Natural killer cell (primary cell): ENCODE data around the gene CDK13. TPM values are rescaled to one million over a fixed set of nuclear protein-coding genes. Genes with fewer than 3 reads are reported as not detected.

Experiments used
- ATAC-seq, 3 donors: fragments of 150-1000 bp in 2 of 3; fragments of 200-7000 bp in 1 of 3; cut with Tn5 transposase; 1 replicate in 1 of 3; 2 replicates in 2 of 3; pipeline ENCODE4 v1.10.0; 2021; ENCODE audit warnings: mild to moderate bottlenecking in 2 of 3, moderate library complexity in 2 of 3
- DNase-seq, 2 donors: peaks; one replicate each; pipeline versions ENCODE4 v3.0.0 to v3.0.0-alpha.2; 2013 to 2021; ENCODE audit warnings: mixed read lengths in 1 of 2
- H3K27ac ChIP-seq: one replicate; pipeline ENCODE4 v1.5.1; 2013; ENCODE audit warnings: mild to moderate bottlenecking, low read length
- H3K27me3 ChIP-seq: one replicate; pipeline ENCODE4 v1.6.1; 2013; ENCODE audit warnings: low read length; ENCODE audit not compliant: control insufficient read depth, insufficient read depth
- H3K36me3 ChIP-seq: one replicate; pipeline ENCODE4 v1.6.1; 2013; ENCODE audit warnings: low read length; ENCODE audit not compliant: control insufficient read depth, insufficient read depth
- H3K4me1 ChIP-seq: one replicate; pipeline ENCODE4 v1.6.1; 2013; ENCODE audit warnings: low read length; ENCODE audit not compliant: control insufficient read depth, insufficient read depth
- H3K4me3 ChIP-seq: one replicate; pipeline ENCODE4 v1.5.1; 2013; ENCODE audit warnings: low read length
- H3K9me3 ChIP-seq: one replicate; pipeline ENCODE4 v1.6.1; 2013; ENCODE audit warnings: low read length; ENCODE audit not compliant: control insufficient read depth, insufficient read depth
- H3K27ac Mint-ChIP-seq, 2 donors: one replicate each; pipeline ENCODE4 v1.8.0; 2022; ENCODE audit warnings: mild to moderate bottlenecking in 2 of 2, mixed read lengths in 2 of 2, moderate library complexity in 1 of 2
- H3K27me3 Mint-ChIP-seq, 2 donors: one replicate each; pipeline ENCODE4 v1.8.0; 2022; ENCODE audit warnings: low read depth in 2 of 2, mixed read lengths in 2 of 2
- H3K36me3 Mint-ChIP-seq: one replicate; pipeline ENCODE4 v1.8.0; 2022; ENCODE audit warnings: mixed read lengths
- H3K4me1 Mint-ChIP-seq, 2 donors: one replicate each; pipeline ENCODE4 v1.8.0; 2022; ENCODE audit warnings: mixed read lengths in 2 of 2
- H3K4me3 Mint-ChIP-seq: one replicate; pipeline ENCODE4 v1.8.0; 2022; ENCODE audit warnings: mild to moderate bottlenecking, moderate library complexity, mixed read lengths
- H3K9me3 Mint-ChIP-seq, 2 donors: one replicate each; pipeline ENCODE4 v1.8.0; 2022; ENCODE audit warnings: mixed read lengths in 2 of 2
- CTCF ChIP-seq: fragments of 200-600 bp; IDR thresholded peaks from one replicate; pipeline ENCODE4 v1.8.0; 2022; ENCODE audit warnings: antibody characterized with exemption
- WGBS: methylation state at CpG from one replicate; pipeline ENCODE4 v1.1.7; 2013; ENCODE audit warnings: missing lambda C conversion rate; ENCODE audit not compliant: insufficient coverage; 5-methylcytosine and 5-hydroxymethylcytosine counted together
- intact Hi-C: fragments of 100-400 bp; cut with micrococcal nuclease; formaldehyde crosslinking; loops from one replicate; pipeline ENCODE4 v1.14.2; 2022
- total RNA-seq, 4 donors: library from RNA; stranded (reverse); fragments of 120-200 nt in 1 of 4; gene quantifications; one replicate each; pipeline versions ENCODE4 v1.2.3 to v1.2.4, GENCODE V29; 2013 to 2022

Gene CDK13
- total RNA-seq, 3 donors from 2014 or later (not counting 1 experiment from before 2014, with no cell fraction given), result 149 to 179 (median 163) TPM

DNA sequence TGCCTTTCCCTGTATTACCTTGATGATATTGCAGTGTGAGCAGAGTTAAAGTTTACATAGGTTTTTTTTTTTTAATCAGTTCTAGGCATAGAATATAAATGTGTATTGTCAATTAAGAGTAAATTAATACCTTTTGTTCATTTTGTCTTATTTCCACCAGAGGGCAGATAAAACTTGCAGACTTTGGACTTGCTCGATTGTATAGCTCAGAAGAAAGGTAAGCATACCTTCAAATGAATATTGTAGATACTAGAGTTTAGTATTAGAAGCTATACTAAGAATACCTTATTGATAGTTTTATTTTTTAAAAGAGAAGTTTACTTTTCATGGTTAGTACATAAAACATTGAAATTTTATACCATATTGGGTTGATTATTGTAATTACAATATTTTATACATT, 97.6 kb downstream of the CDK13 start:
- no peaks in the 10 kb centered on the region for H3K27me3 ChIP-seq
- intact Hi-C loops, result no loop called here
- ATAC-seq (no peak), DNase-seq (no peak)
- no peak overlapping the region for H3K4me3 ChIP-seq
- no peaks in the 10 kb centered on the region for H3K9me3 ChIP-seq
- H3K4me3 Mint-ChIP-seq, result no peak overlapping the region
- H3K27ac Mint-ChIP-seq, result no peak overlapping the region
- WGBS, result no CpG with 5 or more reads among the region's 1 CpG
- no peak for TF ChIP-seq CTCF
- H3K36me3 ChIP-seq, result peaks cover 15% of the 10 kb centered on the region
- H3K36me3 Mint-ChIP-seq, result no peaks in the 10 kb centered on the region
- no peak overlapping the region for H3K27ac ChIP-seq
- H3K4me1 ChIP-seq, result no peaks in the 10 kb centered on the region
- no peaks in the 10 kb centered on the region for H3K9me3 Mint-ChIP-seq
- H3K4me1 Mint-ChIP-seq, result peaks cover 0 to 4% of the 10 kb centered on the region in 2 donors
- no peaks in the 10 kb centered on the region for H3K27me3 Mint-ChIP-seq

DNA sequence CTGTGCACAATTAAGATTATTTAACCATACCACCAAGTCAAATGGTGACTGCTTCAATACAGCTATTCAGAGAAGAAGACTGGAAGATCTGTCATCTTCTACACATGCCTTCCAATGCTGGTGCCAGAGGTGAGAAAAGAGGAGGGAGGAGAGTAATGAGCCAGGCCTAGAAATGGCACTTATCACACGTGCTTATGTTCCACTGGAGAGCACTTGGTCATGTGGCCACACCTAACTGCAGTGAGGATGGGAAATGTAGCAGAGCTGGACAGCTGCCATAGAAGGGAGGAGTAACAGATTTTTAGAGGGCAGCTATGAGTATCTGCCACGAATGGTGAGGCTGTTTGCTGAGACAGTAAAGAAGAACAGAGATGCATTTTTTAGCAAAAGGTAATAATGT, 107.2 kb downstream of the CDK13 start:
- 64% methylated on average over 2 of the region's 2 CpGs for WGBS
- no peak overlapping the region for H3K4me3 Mint-ChIP-seq
- Histone ChIP-seq H3K4me1 (no peaks in the 10 kb centered on the region), H3K9me3 (no peaks in the 10 kb centered on the region), H3K27me3 (no peaks in the 10 kb centered on the region), H3K4me3 (no peak overlapping the region), H3K36me3 (peaks cover 6% of the 10 kb centered on the region), H3K27ac (no peak overlapping the region)
- peak overlapping the region; percentile 37 to 69 for H3K27ac Mint-ChIP-seq
- intact Hi-C loops, result no loop called here
- DNase-seq (no peak), ATAC-seq (no peak)
- TF ChIP-seq CTCF, result no peak
- no peaks in the 10 kb centered on the region for H3K27me3 Mint-ChIP-seq
- H3K4me1 Mint-ChIP-seq, result peaks cover 17 to 21% of the 10 kb centered on the region in 2 donors
- H3K36me3 Mint-ChIP-seq, result no peaks in the 10 kb centered on the region
- H3K9me3 Mint-ChIP-seq, result no peaks in the 10 kb centered on the region

DNA sequence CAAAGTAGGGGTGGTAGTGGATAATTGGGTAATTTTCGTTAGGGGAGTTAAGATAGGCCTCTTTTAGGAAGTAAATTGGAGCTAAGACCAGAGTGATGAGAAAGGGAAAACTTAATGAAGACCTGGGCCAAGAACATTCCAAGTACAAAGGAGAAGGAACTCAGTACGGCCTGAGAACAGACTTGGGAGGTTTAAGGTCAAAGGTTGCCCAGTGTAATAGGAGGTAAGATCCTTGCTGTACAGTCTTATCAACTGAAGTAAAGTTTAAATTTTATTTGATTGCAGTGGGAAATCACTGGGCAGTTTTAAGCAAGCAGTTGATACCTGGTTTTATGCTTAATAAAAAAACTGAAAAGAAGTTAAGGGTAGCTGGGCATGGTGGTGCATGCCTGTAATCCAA, 108.0 kb downstream of the CDK13 start:
- no peak for TF ChIP-seq CTCF
- Histone ChIP-seq H3K9me3 (no peaks in the 10 kb centered on the region), H3K4me3 (no peak overlapping the region), H3K36me3 (peaks cover 13% of the 10 kb centered on the region), H3K27me3 (no peaks in the 10 kb centered on the region), H3K27ac (no peak overlapping the region), H3K4me1 (no peaks in the 10 kb centered on the region)
- H3K4me1 Mint-ChIP-seq, result peaks cover 17 to 21% of the 10 kb centered on the region in 2 donors
- WGBS, result 98% methylated on average over 2 of the region's 2 CpGs
- no peak for DNase-seq
- no peak for ATAC-seq
- peak overlapping the region; percentile 37 to 69 for H3K27ac Mint-ChIP-seq
- no peaks in the 10 kb centered on the region for H3K9me3 Mint-ChIP-seq
- no peak overlapping the region for H3K4me3 Mint-ChIP-seq
- no peaks in the 10 kb centered on the region for H3K27me3 Mint-ChIP-seq
- intact Hi-C loops, result no loop called here
- H3K36me3 Mint-ChIP-seq, result no peaks in the 10 kb centered on the region

GRCh38 chr7:40058636-40059035, 108.6 kb downstream of the CDK13 start:
- ATAC-seq (no peak), DNase-seq (no peak)
- peaks cover 16 to 17% of the 10 kb centered on the region in 2 donors for H3K4me1 Mint-ChIP-seq
- H3K4me3 Mint-ChIP-seq, result no peak overlapping the region
- H3K27me3 Mint-ChIP-seq, result no peaks in the 10 kb centered on the region
- H3K36me3 Mint-ChIP-seq, result no peaks in the 10 kb centered on the region
- no peaks in the 10 kb centered on the region for H3K9me3 Mint-ChIP-seq
- intact Hi-C loops, result no loop called here
- H3K27ac ChIP-seq, result no peak overlapping the region
- H3K9me3 ChIP-seq, result no peaks in the 10 kb centered on the region
- peaks cover 17% of the 10 kb centered on the region for H3K36me3 ChIP-seq
- no peaks in the 10 kb centered on the region for H3K4me1 ChIP-seq
- no peaks in the 10 kb centered on the region for H3K27me3 ChIP-seq
- H3K4me3 ChIP-seq, result no peak overlapping the region
- H3K27ac Mint-ChIP-seq, result peak overlapping the region in 1 of 2 donors; percentile 37
- TF ChIP-seq CTCF, result no peak
